Esophagus muscularis mucosa (tissue), 4 donors: ENCODE results near the gene ATL1. TPM values are rescaled to one million over a fixed set of nuclear protein-coding genes. Genes with fewer than 3 reads are reported as not detected.
"Not testable (repeated sequence)": the region's sequence is repeated elsewhere in the genome, so short reads cannot be mapped to it uniquely, and the experiment has no call there.

ENCODE experiments used
- DNase-seq: peaks from one replicate; pipeline ENCODE4 v3.0.0-alpha.2; 2017; ENCODE audit errors: extremely low spot score
- H3K27ac ChIP-seq, 4 donors: fragments of 200-600 bp; sonication (generic); replicated peaks in 1 of 4; 1 replicate in 3 of 4; 2 replicates in 1 of 4; pipeline ENCODE4 v1.5.1; 2016 to 2019; ENCODE audit warnings: mild to moderate bottlenecking in 1 of 4
- H3K27me3 ChIP-seq, 4 donors: fragments of 200-600 bp; sonication (generic); one replicate each; pipeline versions ENCODE4 v1.5.1 to v1.6.0; 2016 to 2019
- H3K36me3 ChIP-seq, 4 donors: fragments of 200-600 bp; sonication (generic); one replicate each; pipeline ENCODE4 v1.5.1; 2016 to 2019
- H3K4me1 ChIP-seq, 4 donors: fragments of 200-600 bp; sonication (generic); one replicate each; pipeline ENCODE4 v1.5.1; 2016 to 2019
- H3K4me3 ChIP-seq, 4 donors: fragments of 200-600 bp; sonication (generic); 1 replicate in 2 of 4; 2 replicates in 2 of 4; pipeline ENCODE4 v1.5.1; 2016 to 2019; ENCODE audit warnings: mild to moderate bottlenecking in 4 of 4, moderate library complexity in 1 of 4
- H3K9me3 ChIP-seq, 4 donors: fragments of 200-600 bp; sonication (generic); 1 replicate in 3 of 4; 2 replicates in 1 of 4; pipeline ENCODE4 v1.5.1; 2016 to 2019
- CTCF ChIP-seq, 3 experiments: fragments of 200-600 bp in 2 of 3; fragments of 450-650 bp in 1 of 3; sonication (generic) in 2 of 3; IDR thresholded peaks; one replicate each; pipeline ENCODE4 v1.5.1; 2017 to 2019; ENCODE audit warnings: antibody characterized with exemption in 3 of 3, mild to moderate bottlenecking in 2 of 3, moderate library complexity in 1 of 3
- EP300 ChIP-seq: sonication (generic); formaldehyde crosslinking; IDR thresholded peaks from one replicate; pipeline ENCODE4 v1.6.1; 2017; ENCODE audit warnings: antibody characterized with exemption
- POLR2A ChIP-seq: fragments of 450-650 bp; IDR thresholded peaks from one replicate; pipeline ENCODE4 v1.6.1; 2017; ENCODE audit warnings: antibody characterized with exemption, moderate library complexity, mild to moderate bottlenecking, low read depth
- POLR2AphosphoS5 ChIP-seq, 2 donors: sonication (generic); formaldehyde crosslinking; IDR thresholded peaks; one replicate each; pipeline ENCODE4 v1.6.1; 2017; ENCODE audit warnings: antibody characterized with exemption in 2 of 2
- WGBS: methylation state at CpG from one replicate; pipeline ENCODE4 v1.1.5; 2018; 5-methylcytosine and 5-hydroxymethylcytosine counted together
- intact Hi-C: fragments of 100-400 bp; cut with DNase I; formaldehyde crosslinking; loops from one replicate; pipeline ENCODE4 v1.15.1; 2023
- total RNA-seq, 4 donors: library from RNA; depleted of rRNA; stranded (reverse); fragments of >200 nt; gene quantifications; one replicate each; pipeline versions ENCODE4 v1.1.0 to v1.2.1, GENCODE V29; 2016

The ATL1 gene
- total RNA-seq, 4 donors from 2014 or later = 13.6 to 27.9 (median 18.6) TPM

- 96% methylated on average over 1 of the region's 1 CpG for WGBS
- intact Hi-C loops = no loop called here
- Histone ChIP-seq H3K27ac (no peak overlapping the region), H3K4me1 (no peaks in the 10 kb centered on the region), H3K4me3 (no peak overlapping the region), H3K36me3 (peaks cover 0 to 58% (median 18%) of the 10 kb centered on the region in 4 donors), H3K9me3 (no peaks in the 10 kb centered on the region), H3K27me3 (no peaks in the 10 kb centered on the region)
- TF ChIP-seq POLR2A (no peak), POLR2AphosphoS5 (IDR thresholded peaks at IDR 0.05) (no peak), EP300 (no peak), CTCF (IDR thresholded peaks at IDR 0.05) (no peak)
- DNase-seq = no peak
These were observed 64.5 kb downstream of the ATL1 start for GRCh38 chr14:50624447-50624846.

GRCh38 chr14:50624947-50625346 is 65.0 kb downstream of the ATL1 start:
- H3K9me3 ChIP-seq, H3K27ac ChIP-seq, H3K27me3 ChIP-seq, H3K4me1 ChIP-seq, DNase-seq, H3K4me3 ChIP-seq, intact Hi-C loops: not testable (repeated sequence)
- peaks cover under 1 to 58% (median 18%) of the 10 kb centered on the region in 4 donors for H3K36me3 ChIP-seq
- 97% methylated on average over 4 of the region's 4 CpGs for WGBS

DNA sequence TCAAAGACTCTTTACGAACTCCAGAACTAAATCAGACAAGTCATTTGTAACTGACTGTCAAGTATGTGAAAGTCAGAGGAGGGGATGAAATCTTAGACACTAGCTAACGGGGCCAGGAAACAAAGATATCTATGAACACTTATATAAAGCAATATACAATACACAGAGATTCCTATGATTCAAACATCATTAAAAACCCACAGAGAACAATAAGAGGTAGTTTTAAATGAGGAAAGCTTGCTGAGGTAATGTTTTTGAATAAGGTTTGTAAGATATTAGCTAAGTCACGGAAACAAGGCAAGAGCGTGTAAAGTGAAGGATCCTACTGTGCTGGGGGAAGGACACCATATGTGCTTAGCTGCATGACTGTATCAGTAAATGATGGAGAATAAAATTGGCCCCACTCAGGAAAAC is 71.5 kb downstream of the ATL1 start:
- no peak for TF ChIP-seq CTCF (IDR thresholded peaks at IDR 0.05)
- no peak for TF ChIP-seq EP300
- TF ChIP-seq POLR2AphosphoS5 (IDR thresholded peaks at IDR 0.05) = no peak
- no peak for TF ChIP-seq POLR2A
- H3K27ac ChIP-seq = no peak overlapping the region
- peaks cover 3 to 42% (median 16%) of the 10 kb centered on the region in 4 donors for H3K36me3 ChIP-seq
- no peaks in the 10 kb centered on the region for H3K9me3 ChIP-seq
- no peaks in the 10 kb centered on the region for H3K27me3 ChIP-seq
- DNase-seq = no peak
- H3K4me3 ChIP-seq = no peak overlapping the region
- no peaks in the 10 kb centered on the region for H3K4me1 ChIP-seq
- WGBS = 76% methylated on average over 4 of the region's 4 CpGs
- intact Hi-C loops = no loop called here

DNA sequence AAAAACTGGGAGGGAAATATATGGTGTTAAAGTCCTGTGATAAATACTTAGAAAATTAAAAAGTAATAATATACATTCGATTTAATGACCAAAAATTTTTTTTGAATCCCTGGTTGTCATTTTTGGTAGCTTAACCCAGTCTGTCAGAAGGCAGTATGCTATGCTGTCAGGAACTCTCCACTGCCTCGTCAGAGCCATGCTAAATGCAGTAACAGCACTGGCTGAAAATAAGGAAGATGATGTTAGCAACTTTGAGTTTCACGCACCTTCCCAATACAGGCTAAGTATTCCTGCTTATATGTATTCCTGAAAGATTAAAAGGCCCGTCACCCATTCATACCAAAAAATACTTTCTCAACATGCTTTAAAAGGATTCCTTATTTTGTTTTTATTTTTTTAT is 74.0 kb downstream of the ATL1 start:
- DNase-seq = no peak
- Histone ChIP-seq H3K4me1 (no peaks in the 10 kb centered on the region), H3K4me3 (no peak overlapping the region), H3K9me3 (no peaks in the 10 kb centered on the region), H3K27me3 (no peaks in the 10 kb centered on the region), H3K36me3 (peaks cover 0 to 30% (median 24%) of the 10 kb centered on the region in 4 donors), H3K27ac (no peak overlapping the region)
- intact Hi-C loops = no loop called here
- TF ChIP-seq POLR2A (no peak), POLR2AphosphoS5 (IDR thresholded peaks at IDR 0.05) (no peak), CTCF (IDR thresholded peaks at IDR 0.05) (no peak), EP300 (no peak)
- WGBS = 81% methylated on average over 4 of the region's 4 CpGs

DNA sequence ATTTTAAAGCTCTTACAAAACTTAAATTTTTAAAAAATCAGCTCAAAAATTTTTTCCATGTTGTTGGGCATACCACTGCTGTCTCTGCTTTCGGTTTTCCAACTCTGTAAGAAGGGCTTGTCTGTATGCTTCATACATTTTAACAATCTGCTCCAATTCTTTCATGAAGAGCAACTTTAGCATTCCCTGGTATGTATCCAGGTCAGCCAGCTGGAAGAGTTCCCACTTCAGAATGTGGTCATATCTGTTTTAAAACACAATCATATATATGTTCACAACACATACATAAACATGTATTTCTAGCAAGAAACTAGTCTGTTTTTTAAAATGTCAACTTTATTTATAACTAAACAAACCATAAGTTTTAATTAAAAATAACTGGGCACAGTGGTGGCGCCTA is 75.2 kb downstream of the ATL1 start:
- DNase-seq = no peak
- Histone ChIP-seq H3K4me3 (no peak overlapping the region), H3K36me3 (peaks cover 2 to 37% (median 30%) of the 10 kb centered on the region in 4 donors), H3K9me3 (no peaks in the 10 kb centered on the region), H3K4me1 (no peaks in the 10 kb centered on the region), H3K27me3 (no peaks in the 10 kb centered on the region), H3K27ac (no peak overlapping the region)
- TF ChIP-seq POLR2AphosphoS5 (IDR thresholded peaks at IDR 0.05) (no peak), POLR2A (no peak), CTCF (IDR thresholded peaks at IDR 0.05) (no peak), EP300 (no peak)
- WGBS = 86% methylated on average over 2 of the region's 2 CpGs
- intact Hi-C loops = no loop called here
